Vagina (tissue), 2 donors: ENCODE data around the gene HMMR. TPM values are rescaled to one million over a fixed set of nuclear protein-coding genes. Genes with fewer than 3 reads are reported as not detected.
A peak's percentile ranks its signal among the peaks of the same experiment; 100 is the strongest.

Source experiments
- DNase-seq, 2 donors: peaks; one replicate each; pipeline ENCODE4 v3.0.0-alpha.2; 2017; ENCODE audit errors: extremely low spot score in 2 of 2
- H3K27ac ChIP-seq: fragments of 200-600 bp; sonication (generic); one replicate; pipeline ENCODE4 v1.5.1; 2019
- H3K27me3 ChIP-seq: fragments of 200-600 bp; sonication (generic); one replicate; pipeline ENCODE4 v1.5.1; 2019
- H3K36me3 ChIP-seq, 2 donors: fragments of 200-600 bp; sonication (generic); one replicate each; pipeline ENCODE4 v1.5.1; 2017 to 2019
- H3K4me1 ChIP-seq: fragments of 200-600 bp; sonication (generic); one replicate; pipeline ENCODE4 v1.5.1; 2019
- H3K4me3 ChIP-seq, 2 donors: fragments of 200-600 bp; sonication (generic); 1 replicate in 1 of 2; 2 replicates in 1 of 2; pipeline ENCODE4 v1.5.1; 2016 to 2019
- H3K9me3 ChIP-seq: fragments of 200-600 bp; sonication (generic); one replicate; pipeline ENCODE4 v1.5.1; 2019
- CTCF ChIP-seq, 3 experiments: fragments of 450-650 bp in 2 of 3; fragments of 200-600 bp in 1 of 3; sonication (generic) in 1 of 3; IDR thresholded peaks; one replicate each; pipeline ENCODE4 v1.5.1; 2017 to 2019; ENCODE audit warnings: antibody characterized with exemption in 3 of 3, mild to moderate bottlenecking in 2 of 3, moderate library complexity in 2 of 3
- POLR2A ChIP-seq, 2 donors: fragments of 450-650 bp; IDR thresholded peaks; one replicate each; pipeline ENCODE4 v1.6.1; 2017; ENCODE audit warnings: antibody characterized with exemption in 2 of 2, mild to moderate bottlenecking in 2 of 2, moderate library complexity in 2 of 2
- POLR2AphosphoS5 ChIP-seq, 2 donors: sonication (generic); formaldehyde crosslinking; IDR thresholded peaks; one replicate each; pipeline ENCODE4 v1.9.0; 2017; ENCODE audit warnings: antibody characterized with exemption in 2 of 2, mild to moderate bottlenecking in 2 of 2, low read depth in 1 of 2; ENCODE audit not compliant: insufficient read depth in 1 of 2
- intact Hi-C: fragments of 100-400 bp; cut with DNase I; formaldehyde crosslinking; loops from one replicate; pipeline ENCODE4 v1.15.1; 2023
- total RNA-seq: library from RNA; depleted of rRNA; stranded (reverse); fragments of >200 nt; gene quantifications from one replicate; pipeline ENCODE4 v1.2.3, GENCODE V29; 2016

The HMMR gene
- total RNA-seq, 1 donor from 2014 or later = 9.3 TPM

- intact Hi-C loops = loop anchor here (10.0 kb wide), 1 partner anchor 50 kb away; no protein-coding TSS in a partner anchor
- H3K9me3 ChIP-seq = no peaks in the 10 kb centered on the region
- H3K4me1 ChIP-seq = peaks cover 49% of the 10 kb centered on the region
Observed at GRCh38 chr5:163505049-163505367, 44.6 kb downstream of the HMMR start.

GRCh38 chr5:163505368-163506094, 45.1 kb downstream of the HMMR start, which contains the start of gene MAT2B:
Gene MAT2B, plus strand, starts transcription at chr5:163505619. Its CDS starts 68 bp downstream, at chr5:163505687.
- intact Hi-C loops = loop anchor here (10.0 kb wide), 1 partner anchor 51 kb away; no protein-coding TSS in a partner anchor
- peaks cover 54% of the 10 kb centered on the region for H3K4me1 ChIP-seq
- TF ChIP-seq POLR2AphosphoS5 (IDR thresholded peaks at IDR 0.05; ENCODE audit: insufficient read depth in 1 of 2, low read depth in 1 of 2) (peak; percentile 85 to 98), POLR2A (IDR thresholded peaks at IDR 0.05) (peak in 1 of 2 donors; percentile 86), CTCF (IDR thresholded peaks at IDR 0.05) (peak; percentile 0 to 61 (median 27))
- DNase-seq = peak in 1 of 2 donors; percentile 96
- H3K27ac ChIP-seq = peak within 1 kb of the TSS; percentile 98
- H3K4me3 ChIP-seq = peak within 1 kb of the TSS; percentile 71 to 89
- no peaks in the 10 kb centered on the region for H3K27me3 ChIP-seq
- no peaks in the 10 kb centered on the region for H3K9me3 ChIP-seq
- H3K36me3 ChIP-seq = no peaks in the 10 kb centered on the region

More at GRCh38 chr5:163505049-163505367, 44.6 kb downstream of the HMMR start:
- no peak for TF ChIP-seq POLR2A (IDR thresholded peaks at IDR 0.05)
- no peak for TF ChIP-seq CTCF (IDR thresholded peaks at IDR 0.05)
- no peak for TF ChIP-seq POLR2AphosphoS5 (IDR thresholded peaks at IDR 0.05; ENCODE audit: insufficient read depth in 1 of 2, low read depth in 1 of 2)
- no peaks in the 10 kb centered on the region for H3K27me3 ChIP-seq
- no peaks in the 10 kb centered on the region for H3K36me3 ChIP-seq
- no peak for DNase-seq
- peak overlapping the region; percentile 71 to 89 for H3K4me3 ChIP-seq
- H3K27ac ChIP-seq = peak overlapping the region; percentile 98

DNA sequence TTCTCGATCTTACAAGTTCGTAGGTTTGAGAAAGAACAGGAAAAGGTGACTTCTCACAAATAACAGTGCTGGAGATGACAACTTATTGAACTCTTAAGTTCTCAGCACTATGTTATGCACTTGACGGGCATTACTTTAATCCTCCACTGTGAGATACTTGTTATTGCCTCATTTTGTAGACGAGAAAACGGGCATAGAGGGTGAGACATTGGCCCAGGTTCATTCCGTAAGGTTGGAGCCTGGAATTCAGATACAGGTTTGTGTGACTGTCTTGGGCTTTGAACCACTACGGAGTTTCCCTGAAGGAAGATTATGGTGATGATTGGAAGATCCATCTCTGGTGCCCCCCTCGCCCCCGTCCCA, 45.6 kb downstream of the HMMR start:
- peaks cover 55% of the 10 kb centered on the region for H3K4me1 ChIP-seq
- no peak for DNase-seq
- no peaks in the 10 kb centered on the region for H3K27me3 ChIP-seq
- H3K27ac ChIP-seq = peak overlapping the region; percentile 98
- intact Hi-C loops = loop anchor here (10.0 kb wide), 1 partner anchor 51 kb away; no protein-coding TSS in a partner anchor
- no peaks in the 10 kb centered on the region for H3K36me3 ChIP-seq
- TF ChIP-seq POLR2AphosphoS5 (IDR thresholded peaks at IDR 0.05; ENCODE audit: insufficient read depth in 1 of 2, low read depth in 1 of 2) = no peak
- no peak for TF ChIP-seq POLR2A (IDR thresholded peaks at IDR 0.05)
- no peak for TF ChIP-seq CTCF (IDR thresholded peaks at IDR 0.05)
- H3K4me3 ChIP-seq = peak overlapping the region; percentile 71 to 89
- no peaks in the 10 kb centered on the region for H3K9me3 ChIP-seq

DNA sequence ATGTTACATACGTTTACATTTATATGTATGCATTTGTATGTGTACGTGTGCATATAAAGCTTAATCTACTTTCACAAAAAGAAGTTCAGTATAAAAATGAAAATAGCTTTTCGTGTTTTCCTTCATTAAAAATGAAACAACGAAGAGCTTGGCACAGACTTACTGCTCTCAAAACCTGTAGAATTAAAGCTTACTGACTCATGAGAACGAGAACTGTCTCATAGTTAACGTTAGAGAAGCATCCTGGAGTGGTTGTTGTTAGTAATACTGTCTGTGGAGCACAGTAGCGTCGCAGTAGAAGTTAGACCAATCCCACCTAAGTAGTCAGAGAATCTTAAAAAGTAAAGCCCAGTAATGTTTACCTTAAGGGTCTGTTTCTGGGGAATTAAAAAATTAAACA, 46.3 kb downstream of the HMMR start:
- Histone ChIP-seq H3K27me3 (no peaks in the 10 kb centered on the region), H3K36me3 (no peaks in the 10 kb centered on the region), H3K4me1 (peaks cover 55% of the 10 kb centered on the region), H3K27ac (peak overlapping the region; percentile 98), H3K4me3 (peak overlapping the region; percentile 71 to 89), H3K9me3 (no peaks in the 10 kb centered on the region)
- intact Hi-C loops = loop anchor here (10.0 kb wide), 1 partner anchor 52 kb away; no protein-coding TSS in a partner anchor
- TF ChIP-seq POLR2A (IDR thresholded peaks at IDR 0.05) (no peak), CTCF (IDR thresholded peaks at IDR 0.05) (no peak), POLR2AphosphoS5 (IDR thresholded peaks at IDR 0.05; ENCODE audit: insufficient read depth in 1 of 2, low read depth in 1 of 2) (no peak)
- DNase-seq = no peak

DNA sequence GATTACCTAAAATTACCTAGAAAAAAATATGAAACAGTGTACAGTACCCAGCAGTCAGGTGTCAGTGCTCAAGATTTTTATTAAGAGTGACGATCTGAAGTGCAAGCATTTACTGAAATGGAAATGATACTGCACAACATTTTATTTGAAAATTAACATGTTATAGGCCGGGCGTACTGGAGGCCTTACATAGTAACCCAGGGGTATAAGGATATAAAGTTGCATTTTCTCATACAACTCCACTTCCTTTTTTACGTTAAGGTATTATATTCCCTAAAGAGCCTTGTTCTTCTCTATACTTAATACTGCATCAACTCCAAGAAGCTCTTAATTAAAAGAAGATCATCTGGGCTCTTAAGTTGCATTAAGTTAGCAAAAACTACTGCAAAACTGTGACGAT, 48.3 kb downstream of the HMMR start:
- TF ChIP-seq POLR2AphosphoS5 (IDR thresholded peaks at IDR 0.05; ENCODE audit: insufficient read depth in 1 of 2, low read depth in 1 of 2) = no peak
- no peak for TF ChIP-seq POLR2A (IDR thresholded peaks at IDR 0.05)
- TF ChIP-seq CTCF (IDR thresholded peaks at IDR 0.05) = no peak
- Histone ChIP-seq H3K27ac (peak overlapping the region; percentile 98), H3K4me1 (peaks cover 65% of the 10 kb centered on the region), H3K27me3 (no peaks in the 10 kb centered on the region), H3K36me3 (peaks cover 0 to 13% of the 10 kb centered on the region in 2 donors), H3K4me3 (peak overlapping the region; percentile 23 to 29), H3K9me3 (no peaks in the 10 kb centered on the region)
- no peak for DNase-seq
- intact Hi-C loops = loop anchor here (10.0 kb wide), 1 partner anchor 54 kb away; no protein-coding TSS in a partner anchor
